GM18951 (cell line): Measurements from ENCODE around the gene SRRM4.

ENCODE experiments used
- POLR2A ChIP-seq: IDR thresholded peaks from 4 replicates; pipeline ENCODE4 v1.6.1; 2011; ENCODE audit warnings: mild to moderate bottlenecking; ENCODE audit not compliant: insufficient read length, insufficient read depth; ENCODE audit errors: extremely low read depth
- in situ Hi-C: fragments of 300-500 bp; cut with MboI; formaldehyde crosslinking; loops from one replicate; pipeline ENCODE4 v1.12.0; 2022; ENCODE audit warnings: low sequenced_read_pairs, mixed read lengths, inconsistent platforms; ENCODE audit not compliant: unreplicated experiment

Gene SRRM4

DNA sequence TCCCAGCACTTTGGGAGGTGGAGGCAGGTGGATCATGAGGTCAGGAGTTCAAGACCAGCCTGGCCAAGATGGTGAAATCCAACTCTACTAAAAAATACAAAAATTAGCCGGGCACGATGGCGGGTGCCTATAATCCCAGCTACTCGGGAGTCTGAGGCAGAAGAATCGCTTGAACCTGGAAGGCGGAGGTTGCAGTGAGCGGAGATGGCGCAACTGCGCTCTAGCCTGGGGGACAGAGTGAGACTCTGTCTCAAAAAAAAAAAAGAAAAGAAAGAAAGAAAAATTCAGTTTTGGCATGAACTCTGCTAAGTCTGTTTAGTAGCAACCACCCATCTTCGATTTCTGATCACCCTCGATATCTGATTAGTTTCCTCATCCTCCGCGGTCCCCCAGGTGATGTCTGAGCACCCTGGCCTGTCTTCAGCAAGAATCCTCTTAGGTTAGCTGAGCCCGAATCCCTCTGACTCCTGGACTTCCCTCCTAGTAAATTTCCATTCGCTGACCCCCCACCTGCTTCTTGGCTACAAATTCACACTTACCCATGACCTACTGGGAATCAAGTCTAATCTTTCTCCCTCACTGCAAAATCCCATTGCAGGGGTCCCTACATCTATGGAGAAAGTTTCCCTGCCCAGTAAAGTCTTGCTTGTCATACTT, 196.5 kb downstream of the SRRM4 start:
- in situ Hi-C loops: no loop called here

DNA sequence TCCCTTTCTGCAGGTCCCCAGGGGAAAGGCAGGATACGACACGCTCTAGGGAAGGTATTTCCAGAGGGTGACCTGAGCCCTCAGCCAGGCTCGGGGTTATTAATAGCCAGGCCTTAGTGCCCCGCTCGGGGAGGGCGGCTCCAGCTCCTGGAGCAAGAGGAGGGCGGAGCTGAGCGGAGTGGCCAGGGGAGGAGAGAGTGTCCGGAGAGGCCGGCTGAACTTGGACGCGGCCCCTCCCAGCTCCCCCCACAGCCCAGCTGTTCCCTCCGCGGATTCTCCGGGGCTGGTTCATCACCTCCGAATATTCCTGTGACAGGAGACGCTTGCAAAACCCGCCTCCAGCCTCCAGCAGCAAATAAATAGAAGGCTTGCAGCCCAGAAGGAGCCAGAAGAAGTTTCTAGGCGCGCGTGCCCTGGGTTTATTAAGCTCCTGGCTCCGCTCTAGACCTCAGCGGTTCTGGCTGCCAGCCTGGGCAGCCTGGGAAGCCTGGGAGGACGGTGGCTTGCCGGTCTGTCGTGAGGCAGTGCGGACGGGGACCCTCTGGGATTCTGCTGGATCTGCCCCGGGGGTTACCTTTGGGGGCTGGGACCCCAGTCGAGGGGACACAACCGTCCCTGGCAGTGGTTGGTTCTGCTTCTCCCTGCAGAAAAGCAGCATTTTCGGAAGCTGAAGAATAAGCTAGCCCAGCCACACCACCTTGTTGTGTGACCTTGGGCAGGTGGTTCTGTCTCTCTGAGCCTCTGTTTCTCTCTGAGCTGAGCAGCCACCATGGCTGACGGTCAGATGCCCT, 197.4 kb downstream of the SRRM4 start, which contains the start of gene HSPB8:
Gene HSPB8 (plus strand): TSS at position 388 of the 791 bp plus-strand sequence. CDS start 382 bp downstream, at position 770.
- TF ChIP-seq POLR2A: no peak
- in situ Hi-C loops: no loop called here

More for the DNA sequence above, 196.5 kb downstream of the SRRM4 start:
- no peak for TF ChIP-seq POLR2A

DNA sequence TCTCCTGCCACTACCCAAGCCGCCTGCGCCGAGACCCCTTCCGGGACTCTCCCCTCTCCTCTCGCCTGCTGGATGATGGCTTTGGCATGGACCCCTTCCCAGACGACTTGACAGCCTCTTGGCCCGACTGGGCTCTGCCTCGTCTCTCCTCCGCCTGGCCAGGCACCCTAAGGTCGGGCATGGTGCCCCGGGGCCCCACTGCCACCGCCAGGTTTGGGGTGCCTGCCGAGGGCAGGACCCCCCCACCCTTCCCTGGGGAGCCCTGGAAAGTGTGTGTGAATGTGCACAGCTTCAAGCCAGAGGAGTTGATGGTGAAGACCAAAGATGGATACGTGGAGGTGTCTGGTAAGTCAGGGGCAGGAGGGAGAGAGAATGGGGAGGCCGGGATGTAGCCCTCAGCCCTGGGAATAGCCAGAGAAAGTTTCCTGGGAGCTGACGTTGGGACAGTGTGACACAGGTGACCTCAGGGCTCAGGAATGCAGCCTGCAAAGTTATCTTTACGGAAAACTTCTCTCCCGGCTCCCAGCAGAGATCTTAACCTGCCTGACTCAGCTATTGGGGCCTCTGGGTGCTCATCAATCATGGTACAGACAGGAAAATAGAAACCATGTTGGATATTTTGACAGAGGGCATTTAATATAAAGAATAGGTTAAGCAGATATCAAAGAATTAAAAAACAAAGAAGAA, 198.1 kb downstream of the SRRM4 start:
- in situ Hi-C loops: no loop called here
- no peak for TF ChIP-seq POLR2A

DNA sequence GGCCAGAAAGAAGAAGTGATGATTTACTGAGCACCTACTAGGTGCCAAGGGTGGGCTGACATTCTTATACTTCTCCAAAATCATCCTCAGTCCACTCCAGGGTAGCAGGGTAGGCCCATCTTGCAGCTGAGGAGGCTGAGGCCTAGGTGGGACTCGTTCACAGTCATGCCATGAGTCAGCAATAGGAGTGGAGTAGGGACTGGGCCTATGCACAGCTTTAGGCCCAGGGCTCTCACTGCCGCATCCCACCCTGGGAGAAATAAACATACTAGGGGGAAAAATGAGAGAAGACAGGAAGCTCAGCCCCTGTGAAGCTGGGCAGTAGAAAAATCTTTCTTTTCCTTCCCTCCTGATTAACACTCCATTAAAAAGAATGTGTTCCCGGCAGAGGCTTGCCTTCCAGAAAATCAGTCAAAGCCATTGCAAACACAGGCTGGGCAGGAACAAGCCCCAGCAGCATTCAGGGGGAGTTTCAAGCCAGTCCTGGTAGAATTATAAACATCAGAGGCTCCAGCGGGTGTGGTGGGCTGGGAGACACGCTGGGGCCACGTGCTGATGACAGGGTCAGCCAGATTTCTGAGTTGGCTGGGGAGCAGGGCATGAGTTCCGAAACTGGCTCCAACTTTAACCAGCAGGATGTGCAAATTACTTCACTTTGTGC, 199.2 kb downstream of the SRRM4 start:
- in situ Hi-C loops: no loop called here
- no peak for TF ChIP-seq POLR2A

DNA sequence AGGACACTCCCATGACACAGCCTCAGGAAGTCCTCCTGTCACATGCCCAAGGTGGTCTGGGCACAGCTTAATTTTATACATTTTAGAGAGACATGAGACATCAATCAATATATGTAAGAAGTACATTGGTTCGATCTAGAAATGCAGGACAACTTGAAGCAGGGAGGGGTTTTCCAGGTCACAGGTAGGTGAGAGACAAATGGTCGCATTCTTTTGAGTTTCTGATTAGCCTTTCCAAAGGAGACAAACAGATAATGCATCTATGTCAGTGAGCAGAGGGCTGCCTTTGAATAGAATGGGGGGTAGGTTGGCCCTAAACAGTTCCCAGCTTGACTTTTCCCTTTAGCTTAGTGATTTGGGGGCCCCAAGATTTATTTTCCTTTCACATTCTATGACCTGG, 199.9 kb downstream of the SRRM4 start:
- TF ChIP-seq POLR2A: no peak
- in situ Hi-C loops: no loop called here

DNA sequence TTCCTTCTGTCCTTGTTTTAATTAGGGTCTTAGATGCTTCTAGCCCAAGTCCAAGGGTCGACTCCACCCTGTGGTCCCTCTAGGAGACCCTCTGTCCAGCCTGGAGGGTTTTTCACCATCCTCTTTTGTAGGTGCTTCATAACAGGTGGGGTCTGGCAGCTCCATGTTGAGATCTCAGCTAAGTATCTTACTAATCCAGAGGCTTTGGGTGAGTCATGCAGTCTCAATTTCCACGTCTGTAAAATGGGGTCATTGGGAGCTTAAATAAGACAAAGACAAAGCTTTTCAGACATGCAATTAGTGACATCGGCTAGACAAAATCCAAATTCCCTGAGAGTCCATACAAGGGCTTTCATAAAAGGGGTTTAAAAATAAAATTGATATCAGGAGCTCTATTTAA, 200.6 kb downstream of the SRRM4 start:
- in situ Hi-C loops: no loop called here
- TF ChIP-seq POLR2A: no peak

DNA sequence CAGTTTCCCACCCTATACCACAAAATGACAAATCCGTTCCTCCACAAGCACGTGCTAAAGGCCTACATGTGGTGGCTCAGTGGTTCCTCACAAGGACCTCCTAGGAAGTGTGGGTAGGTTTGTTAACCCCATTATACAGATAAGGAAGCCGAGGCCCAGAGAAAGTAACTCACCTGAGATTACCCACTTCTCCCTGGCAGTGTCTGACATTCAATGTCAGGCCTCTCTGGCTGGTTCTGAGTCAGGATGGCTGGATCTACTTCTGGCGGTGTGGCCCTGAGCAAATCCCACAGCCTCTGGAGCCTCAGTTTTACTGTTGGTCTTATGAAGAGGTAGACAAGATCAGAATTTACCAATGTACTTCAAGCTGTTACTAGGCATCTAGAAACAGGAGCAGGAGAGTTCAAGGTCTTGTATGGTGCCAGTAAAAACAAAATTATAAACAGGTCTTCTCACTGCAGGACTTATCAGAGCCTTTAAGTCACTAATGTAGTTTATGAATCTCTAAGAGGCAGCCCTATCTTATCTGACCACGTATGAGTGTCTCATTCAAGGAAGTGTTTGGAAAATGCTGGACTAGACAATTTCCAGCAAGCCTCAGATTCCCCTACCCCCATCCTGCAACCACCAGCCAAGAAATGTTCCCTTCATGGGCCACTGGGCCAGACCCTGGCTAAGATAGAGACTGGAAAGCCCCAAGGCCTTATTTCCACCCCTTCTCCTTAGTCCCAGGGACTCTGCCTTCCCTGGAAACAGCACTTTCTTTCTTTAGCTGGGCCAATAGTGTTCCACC, 201.6 kb downstream of the SRRM4 start:
- in situ Hi-C loops: no loop called here
- no peak for TF ChIP-seq POLR2A

DNA sequence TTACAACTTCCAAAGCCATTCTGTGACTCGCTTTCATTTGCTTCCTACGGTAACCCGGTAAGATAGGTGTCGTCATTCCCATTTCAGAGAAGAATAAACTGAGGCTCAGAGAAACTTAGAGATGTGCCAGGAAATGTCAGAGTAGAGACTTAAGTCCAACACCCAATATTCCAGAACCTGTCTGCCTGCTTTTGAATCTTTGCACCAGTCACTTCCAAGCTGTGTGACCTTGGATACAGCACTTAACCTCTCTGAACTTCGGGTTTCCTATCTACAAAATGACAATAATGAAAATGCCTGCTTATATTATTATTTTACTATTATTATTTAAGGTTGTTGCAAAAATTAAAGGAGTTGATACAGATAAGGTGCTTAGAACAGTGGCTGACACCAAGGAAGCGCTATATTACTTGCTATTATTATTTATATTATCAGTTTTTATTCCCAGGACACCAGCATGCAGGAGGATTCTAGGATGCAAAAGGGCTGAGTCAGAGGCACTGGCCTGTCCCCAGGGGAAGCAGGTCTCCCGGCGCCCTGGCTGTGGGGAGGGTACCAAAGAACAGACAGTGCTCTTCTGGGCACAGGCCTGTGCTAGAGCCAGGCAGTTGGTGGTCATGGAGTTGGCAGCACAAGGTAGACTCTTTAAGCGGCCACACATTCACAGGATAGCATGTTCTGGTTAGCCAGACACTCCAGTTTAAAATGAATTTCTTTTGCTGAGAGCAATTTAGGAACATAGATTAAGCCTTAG, 202.8 kb downstream of the SRRM4 start:
- in situ Hi-C loops: no loop called here
- TF ChIP-seq POLR2A: no peak

DNA sequence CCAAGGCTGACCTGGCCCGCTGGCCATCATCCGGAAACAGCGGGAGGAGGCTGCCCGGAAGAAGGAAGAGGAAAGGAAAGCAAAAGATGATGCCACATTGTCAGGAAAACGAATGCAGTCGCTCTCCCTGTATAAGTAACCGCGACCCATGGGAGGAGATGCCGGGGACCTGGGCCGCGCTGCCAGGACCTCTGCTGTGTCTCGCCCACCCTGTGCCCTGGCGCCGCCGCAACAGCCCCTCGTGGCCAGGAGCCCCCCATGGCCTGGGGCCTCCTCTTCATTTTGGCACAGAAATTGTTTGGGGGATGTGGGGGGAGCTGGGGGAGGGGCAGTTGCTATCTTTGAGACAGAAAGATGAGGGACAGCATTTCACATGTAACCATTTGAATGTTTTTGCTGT, 213.9 kb downstream of the SRRM4 start:
- TF ChIP-seq POLR2A: no peak
- in situ Hi-C loops: no loop called here

DNA sequence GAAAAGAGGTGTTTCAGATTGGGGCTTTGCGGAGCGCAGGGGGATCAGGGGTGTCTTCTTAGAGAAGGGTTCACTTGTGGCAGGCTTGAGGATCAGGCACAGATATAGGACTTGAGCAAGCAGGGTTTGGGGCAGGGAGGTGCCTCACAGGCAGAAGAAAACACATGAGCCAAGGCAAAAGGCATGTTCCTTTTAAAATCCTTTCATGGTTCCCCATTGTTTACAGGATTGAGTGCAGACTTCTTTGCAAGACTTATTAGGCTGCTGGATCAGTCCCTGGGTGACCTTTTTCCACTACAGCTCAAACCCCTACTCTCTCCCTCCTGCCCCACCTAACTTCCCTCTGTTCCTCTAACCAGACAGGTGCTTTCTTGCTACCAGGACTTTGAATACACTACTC, 217.1 kb downstream of the SRRM4 start:
- in situ Hi-C loops: no loop called here
- no peak for TF ChIP-seq POLR2A

DNA sequence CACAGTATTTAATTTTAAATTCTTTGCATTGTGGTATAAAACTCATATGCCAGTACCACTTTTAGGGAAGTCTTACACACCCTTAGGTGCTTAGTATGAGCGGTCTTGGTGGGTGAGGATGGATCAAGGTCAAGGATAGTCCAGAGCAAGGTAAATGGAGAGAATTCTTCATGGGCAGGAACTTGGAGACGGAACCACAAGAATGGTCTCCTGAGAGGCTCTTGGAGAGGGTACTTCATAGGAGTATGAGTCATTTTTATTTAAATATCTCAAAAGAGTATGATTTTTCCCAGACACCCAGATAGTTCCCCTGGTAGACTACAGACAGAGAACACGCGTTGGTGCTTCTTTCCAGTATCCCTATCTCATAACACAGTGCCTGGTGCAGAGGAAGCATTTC, 219.3 kb downstream of the SRRM4 start:
- TF ChIP-seq POLR2A: no peak
- in situ Hi-C loops: no loop called here

DNA sequence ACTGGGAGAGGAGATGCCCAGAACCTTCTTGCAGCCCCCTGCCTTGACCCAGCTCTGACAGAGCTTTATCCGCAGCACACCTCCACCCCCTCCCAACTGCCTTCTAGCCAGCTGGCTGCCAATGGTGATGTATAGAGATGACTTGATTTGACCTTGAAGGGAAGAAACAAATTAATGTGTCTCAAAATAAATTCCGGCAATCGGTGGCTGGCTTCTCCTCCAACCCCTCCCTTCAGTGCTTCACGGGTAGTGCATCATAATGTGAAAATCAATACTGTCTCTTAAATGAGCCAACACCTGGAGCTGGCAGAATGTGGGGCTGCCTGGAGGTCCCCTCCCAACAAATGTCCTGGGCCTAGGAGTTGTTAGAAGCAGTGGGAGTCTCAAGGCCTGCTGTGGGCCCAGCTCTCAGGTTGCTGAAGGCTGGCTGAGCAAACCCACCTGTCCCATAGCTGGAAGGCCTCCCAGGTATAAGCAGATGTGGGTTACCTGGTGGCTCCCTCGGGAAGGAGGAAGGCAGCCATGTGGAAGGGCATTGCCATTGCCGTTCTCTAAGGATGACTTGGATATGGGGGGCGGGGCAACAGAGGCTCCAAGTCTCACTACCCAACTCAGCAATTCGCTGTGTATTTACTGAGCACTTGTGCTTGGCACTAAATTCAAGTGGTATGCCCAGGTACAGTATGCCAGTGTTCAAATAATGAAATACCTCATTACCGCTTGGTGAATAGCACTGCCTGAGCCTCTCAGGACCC, 220.6 kb downstream of the SRRM4 start:
- in situ Hi-C loops: no loop called here
- no peak for TF ChIP-seq POLR2A
